Stimulated activated CD8-positive, alpha-beta memory T cell treated with anti-CD3 and anti-CD28 coated beads, Interleukin-7, amount 100 ng/mL, for 1 hour (primary cell): ENCODE data around the gene MELTF.

Source experiments
- DNase-seq, 2 donors: peaks; one replicate each; pipeline ENCODE4 v3.0.0-alpha.2; 2020; ENCODE audit warnings: low read depth in 2 of 2

MELTF gene

GRCh38 chr3:197010556-197011351 is 18.9 kb downstream of the MELTF start:
- no peak for DNase-seq

- DNase-seq = no peak
These were observed 20.0 kb downstream of the MELTF start for GRCh38 chr3:197009532-197010019.

GRCh38 chr3:197008436-197009209 is 21.0 kb downstream of the MELTF start:
- no peak for DNase-seq

- DNase-seq = no peak
These were observed 21.7 kb downstream of the MELTF start for GRCh38 chr3:197007953-197008352.

GRCh38 chr3:197007296-197007940 is 22.2 kb downstream of the MELTF start:
- DNase-seq = no peak

GRCh38 chr3:197006860-197007259 is 22.8 kb downstream of the MELTF start:
- DNase-seq = no peak

GRCh38 chr3:197006446-197006845 is 23.2 kb downstream of the MELTF start:
- no peak for DNase-seq

GRCh38 chr3:197003461-197004385 is 25.9 kb downstream of the MELTF start:
- no peak for DNase-seq

- peak; percentile 55 to 56 for DNase-seq
These were observed 26.7 kb downstream of the MELTF start for GRCh38 chr3:197002701-197003454.

- DNase-seq = no peak
These were observed 27.5 kb downstream of the MELTF start for GRCh38 chr3:197001972-197002700.

GRCh38 chr3:197001106-197001971 is 28.3 kb downstream of the MELTF start:
- no peak for DNase-seq

- no peak for DNase-seq
These were observed 29.4 kb downstream of the MELTF start for GRCh38 chr3:197000211-197000610.

- DNase-seq = no peak
These were observed 30.5 kb downstream of the MELTF start for GRCh38 chr3:196998966-196999760.

GRCh38 chr3:196997311-196997710 is 32.3 kb downstream of the MELTF start:
- no peak for DNase-seq

GRCh38 chr3:196996454-196997265 is 33.0 kb downstream of the MELTF start:
- DNase-seq = no peak

GRCh38 chr3:196995646-196996355 is 33.8 kb downstream of the MELTF start:
- no peak for DNase-seq

GRCh38 chr3:196995027-196995426 is 34.6 kb downstream of the MELTF start:
- no peak for DNase-seq
